GM18909 (cell line): Measurements from ENCODE around the gene NFRKB.
A peak's percentile ranks its signal among the peaks of the same experiment; 100 is the strongest.

Source experiments
- ATAC-seq: cut with Tn5 transposase; IDR thresholded peaks from one replicate; pipeline ENCODE4 v1.9.1; 2021; ENCODE audit warnings: mild to moderate bottlenecking; ENCODE audit not compliant: unreplicated experiment, poor library complexity

Gene NFRKB

DNA sequence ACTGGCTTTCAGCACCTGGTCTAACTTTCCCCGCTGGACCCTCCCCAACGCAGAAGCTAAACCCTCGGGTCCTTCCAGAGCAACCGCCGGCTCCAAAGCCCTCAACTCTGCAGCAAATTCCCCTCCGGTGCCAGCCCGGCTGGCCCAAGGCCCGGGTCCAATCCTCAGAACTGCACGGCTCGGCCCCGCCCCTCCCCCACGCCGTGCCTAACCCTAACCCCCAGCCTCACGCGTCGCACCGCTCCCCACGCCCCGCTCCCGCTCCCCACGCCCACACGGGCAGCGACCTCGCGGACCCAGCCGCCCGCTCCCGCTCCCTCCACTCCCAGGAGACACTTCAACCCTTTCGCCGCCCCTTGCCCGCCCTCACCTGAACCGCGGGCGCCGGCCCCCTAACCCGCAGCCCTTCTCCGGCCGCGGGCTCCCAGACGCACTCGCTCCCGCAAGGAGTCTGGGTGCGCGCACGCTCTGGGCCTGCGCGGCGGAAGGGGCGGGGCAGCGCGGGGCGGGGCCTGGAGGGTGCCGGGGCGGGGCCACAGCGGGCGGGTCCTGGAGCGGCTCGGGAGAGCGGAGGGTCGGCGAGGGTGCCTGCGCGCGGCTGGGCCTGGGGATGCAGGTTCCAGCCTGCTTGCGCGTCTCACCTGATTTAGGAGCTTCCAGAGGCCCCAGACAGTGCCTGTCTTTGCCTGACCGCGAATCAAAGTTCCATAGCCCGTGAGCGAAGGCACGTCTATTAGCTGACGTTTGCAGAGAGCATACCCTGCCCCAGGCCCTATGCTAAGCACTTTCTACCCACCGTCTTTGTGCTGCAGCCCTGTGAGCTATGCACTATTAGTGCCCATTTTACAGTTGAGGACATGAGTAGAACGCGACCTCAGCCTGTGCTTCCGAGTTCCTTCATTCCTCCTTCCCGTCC is at the start of gene NFRKB:
Gene NFRKB (minus strand): TSS at position 453 of the 916 bp plus-strand sequence. CDS start 2,729 bp downstream, outside the sequence.
- peak; percentile 95 for ATAC-seq

DNA sequence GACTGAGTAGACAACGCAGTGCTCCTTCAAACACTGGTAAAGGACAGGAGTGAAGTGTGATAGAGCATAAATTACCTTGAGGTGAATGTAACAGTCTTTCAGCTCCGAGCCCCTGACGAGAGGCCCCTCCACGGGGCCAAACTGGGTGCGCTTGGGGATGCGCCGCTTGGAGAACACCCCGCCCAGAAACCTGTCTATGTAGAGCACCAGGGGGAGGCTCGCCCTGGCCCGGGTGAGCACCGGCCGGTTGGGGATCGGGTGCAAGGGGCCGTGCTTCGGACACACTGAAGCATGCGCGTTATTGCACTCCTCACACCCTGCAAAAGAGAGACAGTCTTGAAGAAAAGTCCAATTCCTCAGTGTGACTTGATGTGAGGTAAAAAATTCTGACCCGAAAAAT is 49.3 kb upstream of the NFRKB start:
- no peak for ATAC-seq

DNA sequence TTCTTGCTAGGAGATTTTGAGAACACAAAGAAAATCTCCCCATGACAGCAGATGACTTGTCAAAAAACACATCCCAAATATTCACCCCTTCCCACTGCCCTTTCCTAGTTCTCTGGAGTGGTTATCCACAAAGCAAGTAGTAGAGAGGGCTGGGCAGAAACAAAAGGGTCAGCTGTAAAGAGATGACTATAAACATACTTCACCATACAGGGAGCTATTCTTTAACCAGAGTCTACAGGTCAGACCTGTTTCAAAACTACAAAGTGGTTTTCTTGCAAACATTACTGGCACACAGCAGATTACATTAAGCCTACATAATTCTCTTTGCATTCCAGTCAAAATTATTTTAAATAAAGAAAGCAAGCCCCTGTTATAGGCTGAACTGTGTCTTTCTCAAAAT is 47.7 kb upstream of the NFRKB start:
- no peak for ATAC-seq

DNA sequence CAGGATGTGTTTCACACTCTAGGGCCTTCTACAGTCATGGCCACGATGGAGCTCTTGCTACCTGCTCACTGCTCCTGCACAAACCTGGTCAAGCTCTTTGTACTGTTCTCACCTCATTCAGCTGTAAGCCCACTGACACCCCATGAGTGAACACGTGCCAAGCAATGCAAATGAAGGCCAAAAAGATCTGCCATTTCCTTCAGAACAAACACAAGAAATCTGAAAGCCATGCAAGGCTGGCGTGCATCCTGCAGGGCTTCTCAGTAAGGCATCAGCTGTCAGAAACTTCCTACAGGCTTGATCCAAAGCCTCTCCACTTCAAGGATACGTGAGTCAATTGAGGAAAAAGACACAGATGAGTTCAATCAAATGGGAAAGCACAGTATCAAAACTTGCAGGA is 44.1 kb upstream of the NFRKB start:
- ATAC-seq: no peak

DNA sequence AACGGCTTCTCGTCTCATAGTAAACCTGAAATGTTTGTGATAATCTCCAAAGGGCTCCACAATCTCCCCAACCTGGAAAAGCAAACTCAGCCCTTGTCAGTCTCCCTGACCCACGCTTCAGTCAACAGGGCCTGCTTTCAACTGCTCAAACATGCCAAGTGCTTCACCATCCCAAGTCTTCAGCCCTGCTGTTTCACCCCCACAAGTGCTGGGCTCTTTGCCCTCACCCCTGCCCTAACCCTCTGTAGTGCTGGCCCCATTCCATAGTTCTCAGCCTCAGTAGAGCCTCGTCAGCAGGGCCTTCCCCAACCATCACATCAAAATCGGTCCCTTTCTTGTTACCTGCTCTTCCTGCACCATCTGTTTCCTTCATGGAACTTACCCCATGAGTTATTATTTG is 43.4 kb upstream of the NFRKB start:
- ATAC-seq: no peak

DNA sequence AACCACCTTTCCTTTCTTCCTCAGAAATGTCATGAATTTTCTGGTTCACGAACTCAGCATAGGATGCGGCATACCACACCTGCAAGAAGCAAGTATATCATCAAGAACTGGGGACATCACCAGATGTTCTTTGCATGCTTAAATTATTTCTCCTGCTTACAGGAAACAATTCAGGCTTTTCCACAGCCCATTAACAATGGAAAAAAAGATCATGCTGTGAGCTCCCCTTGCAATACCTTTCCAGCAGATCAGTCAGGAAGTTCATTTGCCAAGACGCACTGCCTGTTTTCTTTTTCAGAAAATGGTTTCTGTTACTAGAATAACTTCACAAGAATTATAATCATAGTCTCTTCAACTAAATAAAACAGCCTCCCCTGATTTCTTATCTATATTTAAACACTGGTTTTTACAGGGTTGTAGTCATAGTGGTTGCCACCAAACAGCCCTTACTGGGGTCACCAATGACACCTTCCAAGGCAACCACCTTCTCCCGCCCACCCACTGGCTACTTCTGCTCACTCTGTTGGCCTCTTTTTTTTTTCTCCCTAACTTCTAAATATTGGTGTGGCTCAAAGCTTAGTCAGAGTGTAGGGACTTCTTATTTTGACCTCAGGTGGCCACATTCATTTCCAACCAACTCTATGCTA is 42.3 kb upstream of the NFRKB start:
- ATAC-seq: no peak

DNA sequence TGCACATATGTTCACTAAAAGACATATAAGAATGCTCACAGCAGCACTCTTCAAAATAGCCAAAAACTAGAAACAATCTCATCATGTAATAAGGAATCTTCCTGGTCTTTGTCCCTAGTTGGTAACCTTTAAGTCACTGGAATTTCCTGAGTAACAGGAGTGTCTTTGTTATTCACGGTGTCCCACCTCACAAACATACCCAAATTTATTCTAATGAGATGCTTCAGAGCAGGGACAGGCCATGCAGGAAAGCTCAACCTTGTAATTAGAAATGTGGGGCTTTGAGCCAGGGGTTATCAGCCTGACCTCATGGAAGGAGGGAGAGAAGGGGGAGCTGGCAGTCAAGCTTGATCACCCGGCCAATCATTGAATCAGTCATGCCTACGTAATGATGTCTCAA is 40.3 kb upstream of the NFRKB start:
- ATAC-seq: no peak

DNA sequence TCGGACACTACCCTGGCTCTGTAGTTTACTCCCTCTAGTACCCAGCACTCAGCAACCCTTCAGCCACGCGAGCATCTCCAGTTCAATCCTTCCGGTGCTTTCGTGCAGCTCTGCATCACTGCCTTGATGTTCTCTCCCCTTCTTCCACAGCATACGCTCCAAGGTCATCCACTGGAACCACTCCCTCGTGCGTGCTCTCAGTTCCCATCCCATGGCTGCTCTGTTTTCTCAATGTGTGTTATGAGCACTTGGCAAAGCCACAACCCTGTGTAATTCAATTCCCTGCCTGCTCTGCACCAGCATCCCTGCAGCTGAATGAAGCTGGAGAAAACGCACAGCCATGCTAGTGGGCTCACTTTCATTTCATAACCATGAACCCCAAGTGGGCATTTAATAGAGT is 38.5 kb upstream of the NFRKB start:
- no peak for ATAC-seq

DNA sequence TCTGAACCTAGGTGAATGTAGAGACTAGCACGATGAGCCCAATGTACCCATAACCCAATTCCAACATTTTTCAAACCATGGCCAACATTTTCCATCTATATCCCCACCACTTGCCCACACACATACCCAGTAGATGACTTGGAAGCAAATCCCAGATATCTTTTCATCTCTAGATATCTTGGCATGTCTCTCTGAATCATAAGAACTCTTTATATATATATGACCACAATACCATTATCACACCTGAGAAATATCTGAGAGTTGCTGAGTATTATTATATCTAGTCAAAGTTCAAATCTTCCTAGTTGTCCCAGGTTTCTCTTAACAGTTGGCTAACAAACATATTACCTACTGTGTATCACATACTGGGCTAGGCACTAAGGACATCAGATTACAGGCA is 37.9 kb upstream of the NFRKB start:
- ATAC-seq: no peak

DNA sequence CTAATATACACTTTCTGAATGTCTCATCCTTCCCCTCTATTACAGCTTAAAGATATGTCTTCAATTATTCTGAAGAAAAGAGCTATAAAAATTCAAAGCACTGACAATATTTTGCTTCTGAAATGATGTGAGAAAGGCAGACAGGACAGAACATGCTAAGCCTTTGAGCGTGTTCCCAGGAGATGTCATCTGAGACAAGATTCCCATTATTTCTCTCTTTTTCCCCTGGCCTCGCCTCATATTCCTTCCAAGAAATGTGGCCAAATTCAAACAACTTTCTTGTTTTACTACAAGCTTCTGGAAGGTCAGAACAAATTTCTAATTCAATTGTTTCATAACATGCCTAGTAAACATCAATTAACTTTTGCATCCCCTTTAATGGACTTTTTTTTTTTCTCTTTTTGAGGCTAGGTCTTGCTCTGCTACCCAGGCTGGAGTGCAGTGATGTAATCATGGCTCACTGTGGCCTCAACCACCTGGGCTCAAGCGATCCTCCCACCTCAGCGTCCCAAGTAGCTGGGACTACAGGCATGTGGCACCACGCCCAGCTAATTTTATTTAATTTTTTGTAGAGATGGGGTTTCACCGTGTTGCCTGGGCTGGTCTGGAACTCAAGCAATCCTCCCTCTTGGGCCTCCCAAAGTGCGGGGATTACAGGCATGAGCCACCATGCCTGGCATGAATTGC is 37.1 kb upstream of the NFRKB start:
- no peak for ATAC-seq

DNA sequence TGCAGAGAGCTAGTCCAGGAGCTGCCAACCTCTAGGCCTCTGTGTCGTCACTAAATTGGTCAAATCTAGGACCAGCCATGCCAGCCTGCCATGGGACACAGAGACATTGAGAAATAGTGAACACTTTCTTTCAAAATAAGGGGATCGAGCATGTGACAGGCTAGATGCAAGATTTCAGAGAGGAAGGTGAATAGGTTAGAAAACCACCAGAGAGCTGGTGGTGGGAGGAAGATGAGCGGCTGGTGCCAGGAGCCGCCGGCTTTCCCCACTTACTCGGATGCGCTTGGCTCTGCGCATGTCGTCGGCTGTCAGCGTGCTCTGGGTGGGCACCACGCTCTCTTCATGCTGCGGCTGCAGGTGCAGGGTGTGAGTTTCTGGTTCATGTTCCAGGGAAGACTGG is 35.4 kb upstream of the NFRKB start:
- ATAC-seq: no peak

DNA sequence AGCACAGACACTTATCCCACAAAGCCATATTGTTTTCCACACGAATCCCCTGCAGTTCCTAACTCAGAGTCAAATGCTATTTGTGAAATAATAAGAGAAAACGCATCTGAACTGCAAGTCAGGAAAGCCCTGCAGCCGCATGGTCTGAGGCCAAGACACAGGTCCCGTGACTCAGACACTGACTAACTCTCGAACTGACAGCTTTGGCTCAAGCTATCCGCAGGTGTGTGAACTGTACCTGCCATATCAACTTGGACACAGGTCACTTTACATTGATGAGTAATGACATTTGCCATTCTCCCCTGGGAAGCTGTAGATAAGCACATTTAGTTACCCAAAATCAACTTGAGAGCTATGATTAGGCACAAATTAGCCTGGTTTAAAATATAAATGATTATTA is 34.9 kb upstream of the NFRKB start:
- ATAC-seq: no peak

DNA sequence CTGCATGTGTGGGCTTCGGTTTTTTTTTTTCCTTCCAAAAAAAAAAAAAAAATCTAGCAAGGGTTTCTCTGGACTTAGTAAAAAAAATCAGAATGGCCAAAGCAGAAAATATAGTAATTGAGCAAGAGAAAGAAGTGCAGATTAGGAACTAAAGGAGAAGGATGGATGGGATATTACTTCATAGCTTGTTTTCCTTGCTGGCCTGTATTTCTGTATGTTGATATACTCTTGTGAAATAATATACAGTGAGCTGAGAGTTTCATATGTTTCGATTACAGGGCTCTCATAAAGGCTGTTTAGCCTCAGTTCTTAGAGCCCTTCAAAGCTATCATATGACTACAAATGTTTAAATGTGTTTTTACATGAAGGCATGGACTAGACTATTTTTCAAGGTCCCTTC is 34.3 kb upstream of the NFRKB start:
- ATAC-seq: no peak

DNA sequence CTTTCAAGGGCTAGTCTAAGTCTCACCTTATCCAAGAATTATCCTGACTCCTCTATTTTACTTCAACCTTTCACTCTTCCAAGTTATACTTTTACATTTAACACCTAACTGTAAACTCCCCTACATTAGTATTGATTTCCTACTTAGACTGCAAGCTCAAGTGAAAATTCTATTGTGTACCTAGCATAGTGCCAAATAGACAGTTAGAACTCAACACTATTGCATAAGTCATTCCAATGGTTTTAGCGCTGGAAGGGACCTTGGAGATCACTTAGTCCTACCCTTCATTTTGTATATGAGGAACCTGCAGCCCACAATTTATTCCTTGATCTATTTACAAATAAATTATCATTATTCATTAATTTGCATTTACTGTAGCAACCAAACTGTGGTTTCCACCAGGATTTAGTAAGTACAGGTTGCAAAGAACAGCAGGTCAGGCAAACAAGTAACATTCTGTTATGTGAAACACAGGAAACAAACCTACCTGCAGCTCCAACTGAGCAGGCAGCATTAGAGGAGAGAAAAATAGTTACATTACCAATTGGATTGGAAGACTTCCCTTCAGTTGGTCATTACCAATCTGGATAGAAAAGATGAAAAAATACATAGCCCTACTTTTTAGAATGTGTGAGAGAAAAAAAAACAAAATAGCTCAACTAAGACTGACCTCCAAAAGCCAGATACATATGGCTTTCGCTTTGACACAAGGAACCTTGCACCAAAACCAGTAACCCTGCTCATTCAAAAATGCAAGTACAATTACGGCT is 33.7 kb upstream of the NFRKB start:
- no peak for ATAC-seq

DNA sequence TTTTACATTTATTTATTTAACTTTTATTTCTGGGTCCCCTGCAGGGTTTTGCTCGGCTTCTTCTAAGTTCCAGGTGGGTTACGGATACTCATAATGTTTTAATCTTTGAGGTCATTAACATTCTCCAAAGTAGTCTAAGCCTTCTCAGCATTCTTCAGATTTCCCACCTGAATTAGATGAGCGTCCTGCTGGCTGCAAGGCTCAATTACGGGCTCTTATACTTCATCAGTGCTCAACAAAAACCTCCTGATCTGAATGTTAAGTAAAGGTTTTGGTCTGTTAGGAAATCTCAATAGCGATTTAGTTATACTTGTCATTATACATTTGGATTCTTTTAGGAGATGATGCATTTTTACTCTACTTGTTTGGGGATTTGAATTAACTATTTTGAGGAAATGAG is 27.3 kb upstream of the NFRKB start:
- ATAC-seq: no peak

DNA sequence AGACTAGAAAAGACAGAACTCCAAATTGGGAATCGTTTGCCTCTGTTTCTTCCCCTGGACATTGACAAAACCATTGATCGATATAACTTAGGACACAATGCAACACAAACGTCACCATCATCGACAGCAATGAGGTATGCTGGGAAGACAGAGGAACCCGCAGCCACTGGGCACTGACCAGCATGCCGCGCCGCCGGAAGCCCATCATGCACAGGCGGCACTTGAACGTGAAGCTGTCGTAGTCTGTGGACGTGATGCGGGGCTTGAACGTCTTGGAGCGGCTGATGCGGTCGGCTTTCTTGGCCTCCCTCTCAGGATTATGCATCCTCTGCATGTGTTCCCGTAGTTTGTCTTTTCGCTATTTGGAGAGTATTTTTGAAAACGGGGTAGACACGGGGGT is 23.0 kb upstream of the NFRKB start:
- no peak for ATAC-seq

DNA sequence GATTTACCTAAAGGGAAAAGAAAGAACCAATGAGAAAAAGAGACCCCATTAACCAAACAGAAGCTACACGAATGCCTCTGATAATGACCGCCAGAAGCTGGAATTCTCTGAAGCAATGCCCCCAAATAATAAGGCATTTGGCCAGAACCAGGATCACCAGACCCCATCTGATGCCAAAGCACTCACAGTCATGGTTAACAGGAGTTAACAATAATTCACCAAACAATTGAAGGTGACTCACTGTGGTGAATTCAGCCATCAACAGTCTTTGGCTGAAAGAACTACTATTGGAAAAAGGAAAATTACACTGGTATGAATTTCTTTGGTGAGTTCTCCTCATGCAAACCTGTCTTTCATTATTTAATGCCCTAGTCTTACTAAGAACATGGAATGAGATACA is 21.9 kb upstream of the NFRKB start:
- ATAC-seq: no peak

DNA sequence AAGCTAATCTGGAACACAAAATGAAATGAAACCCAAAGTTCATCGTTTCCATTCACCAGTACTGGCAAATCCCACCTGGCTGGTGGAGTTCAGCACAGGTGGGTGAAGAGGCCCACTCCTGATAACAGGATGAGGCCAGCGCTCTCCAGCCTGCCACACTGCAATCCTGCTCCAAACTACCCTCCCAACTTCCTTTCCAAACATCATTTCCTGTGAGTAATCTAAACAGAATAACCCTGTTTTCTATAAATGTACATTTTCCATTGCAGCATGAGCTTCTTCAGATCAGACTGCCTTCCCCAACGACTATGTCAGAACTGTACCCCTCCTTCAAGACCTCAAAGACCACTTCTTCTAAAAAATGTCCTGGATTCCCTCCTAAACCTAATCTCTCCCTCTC is 15.9 kb upstream of the NFRKB start:
- no peak for ATAC-seq

DNA sequence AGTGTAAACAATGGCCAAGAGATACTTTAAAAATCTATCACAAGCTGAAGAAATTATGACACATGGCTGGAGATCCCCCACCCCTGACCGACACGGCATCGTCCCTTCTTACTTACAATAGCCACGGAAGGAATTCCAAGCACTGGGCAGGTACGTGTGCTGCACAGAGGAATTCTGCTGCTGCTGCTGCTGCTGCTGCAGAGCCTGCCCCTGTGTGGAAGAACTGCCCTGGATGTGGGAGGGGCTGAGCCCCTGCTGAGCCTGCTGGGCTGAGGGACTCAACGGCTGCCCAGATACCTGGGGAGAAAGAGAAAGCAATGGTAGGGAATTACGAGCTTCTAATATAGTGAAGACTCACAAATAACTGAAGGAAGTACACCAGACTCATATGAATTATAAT is 15.0 kb upstream of the NFRKB start:
- ATAC-seq: no peak

DNA sequence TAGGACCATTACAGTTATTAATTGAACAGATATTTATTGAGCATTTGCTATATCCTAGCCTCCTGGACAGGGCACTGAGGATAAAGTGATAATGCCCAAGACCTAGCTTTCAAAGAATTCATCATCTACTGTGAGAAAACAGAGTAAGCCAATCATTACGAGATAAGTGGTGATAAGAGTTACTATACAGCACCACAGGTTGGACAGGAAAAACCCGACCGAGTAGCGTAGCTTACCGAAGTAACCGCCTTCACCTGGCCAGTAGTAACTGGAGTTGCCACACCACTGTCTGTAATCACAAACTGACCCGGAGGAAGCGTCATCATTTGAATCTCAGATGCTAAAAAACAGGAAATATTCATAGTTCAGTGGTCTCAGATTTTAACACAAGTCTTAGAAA is 10.0 kb upstream of the NFRKB start:
- no peak for ATAC-seq

DNA sequence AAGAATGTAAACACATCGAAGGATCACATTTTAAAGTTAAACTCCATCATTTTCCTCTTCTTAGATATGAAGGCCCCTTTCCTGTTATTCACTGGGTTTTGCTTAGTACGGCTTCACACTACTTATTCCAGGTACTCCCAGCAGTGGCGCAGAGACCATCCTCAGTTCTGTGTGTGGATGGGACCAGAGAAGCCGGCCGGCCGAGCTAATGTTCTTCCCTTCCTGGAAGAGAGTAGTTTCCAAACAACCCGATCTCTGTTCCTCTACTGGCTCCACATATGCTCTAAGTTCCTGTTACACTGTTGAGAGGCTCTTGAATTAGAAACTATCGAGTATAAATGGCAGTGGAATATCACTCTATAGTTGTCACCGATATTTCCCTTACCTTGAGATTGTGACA is 684 bp upstream of the NFRKB start:
- no peak for ATAC-seq
